ENCODE data around the gene IL17D. TPM values are rescaled to one million over a fixed set of nuclear protein-coding genes. Genes with fewer than 3 reads are reported as not detected.
A peak's percentile ranks its signal among the peaks of the same experiment; 100 is the strongest.

Gene IL17D
- total RNA-seq: 2.1 and 2.2 TPM in 2 replicates

DNA sequence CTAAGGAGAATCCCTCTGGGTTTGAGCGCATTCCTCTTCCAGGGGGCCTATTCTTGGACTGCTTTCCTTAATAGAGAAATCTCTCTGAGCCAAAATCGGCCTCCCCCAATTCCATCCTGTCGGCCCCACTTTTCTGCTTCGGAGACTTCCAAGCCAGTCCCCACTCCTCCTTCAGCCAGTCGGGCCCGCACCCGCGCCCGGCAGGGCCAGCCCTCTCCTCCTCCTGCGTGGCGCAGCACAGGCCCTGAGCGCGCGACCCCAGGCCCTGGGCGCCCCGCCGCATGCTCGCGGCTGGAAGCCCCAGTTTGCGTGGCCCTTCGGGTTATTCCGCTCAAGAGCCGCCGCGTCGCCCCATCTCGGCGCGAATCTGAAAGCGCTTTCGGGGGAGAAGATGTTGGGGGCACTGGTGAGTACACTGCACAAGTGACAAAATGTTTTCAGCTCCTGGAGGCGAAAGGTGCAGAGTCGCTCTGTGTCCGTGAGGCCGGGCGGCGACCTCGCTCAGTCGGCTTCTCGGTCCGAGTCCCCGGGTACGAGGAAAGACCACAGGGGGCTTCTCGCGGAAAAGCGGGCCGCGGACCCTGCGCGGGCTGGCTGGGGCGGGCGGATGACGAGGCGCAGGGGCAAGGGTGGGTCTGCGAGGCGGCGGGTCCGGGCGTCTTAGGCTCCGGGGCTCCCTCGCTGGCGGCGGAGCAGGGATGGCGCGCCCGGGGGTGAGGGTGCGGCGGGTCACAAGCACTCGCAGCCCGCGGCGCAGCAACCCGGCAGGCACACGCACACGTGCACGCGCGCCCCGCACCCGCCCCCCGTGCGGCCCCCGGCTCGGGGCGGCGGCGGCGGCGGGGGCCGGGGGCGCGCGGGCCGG, at the start of gene IL17D:
TSS of gene IL17D (plus strand) at position 785 of the 865 bp plus-strand sequence. CDS start 303 bp downstream, outside the sequence.
- Histone ChIP-seq H4K20me1 (ENCODE audit: insufficient read depth, low read length) (no peaks in the 10 kb centered on the region), H3K4me1 (ENCODE audit: insufficient read depth, low read length) (peaks cover 9% of the 10 kb centered on the region), H3K79me2 (ENCODE audit: insufficient read depth, low read length) (no peaks in the 10 kb centered on the region), H3K27ac (ENCODE audit: low read depth, low read length) (no peak within 1 kb of the TSS), H3K4me2 (ENCODE audit: insufficient read depth, low read length) (peak within 1 kb of the TSS; percentile 94), H3K36me3 (ENCODE audit: insufficient read depth, low read length) (no peaks in the 10 kb centered on the region), H3K9me3 (ENCODE audit: low read depth, low read length) (no peaks in the 10 kb centered on the region), H3K27me3 (ENCODE audit: insufficient read depth, low read length) (peaks cover 26% of the 10 kb centered on the region), H3K4me3 (ENCODE audit: insufficient read depth, low read length) (peak within 1 kb of the TSS; percentile 82), H2AFZ (ENCODE audit: low read length) (peak within 1 kb of the TSS; percentile 85)
- peak; percentile 91 for DNase-seq (ENCODE audit: insufficient read length, low spot score, missing footprints)
- TF ChIP-seq, protein P1, sequence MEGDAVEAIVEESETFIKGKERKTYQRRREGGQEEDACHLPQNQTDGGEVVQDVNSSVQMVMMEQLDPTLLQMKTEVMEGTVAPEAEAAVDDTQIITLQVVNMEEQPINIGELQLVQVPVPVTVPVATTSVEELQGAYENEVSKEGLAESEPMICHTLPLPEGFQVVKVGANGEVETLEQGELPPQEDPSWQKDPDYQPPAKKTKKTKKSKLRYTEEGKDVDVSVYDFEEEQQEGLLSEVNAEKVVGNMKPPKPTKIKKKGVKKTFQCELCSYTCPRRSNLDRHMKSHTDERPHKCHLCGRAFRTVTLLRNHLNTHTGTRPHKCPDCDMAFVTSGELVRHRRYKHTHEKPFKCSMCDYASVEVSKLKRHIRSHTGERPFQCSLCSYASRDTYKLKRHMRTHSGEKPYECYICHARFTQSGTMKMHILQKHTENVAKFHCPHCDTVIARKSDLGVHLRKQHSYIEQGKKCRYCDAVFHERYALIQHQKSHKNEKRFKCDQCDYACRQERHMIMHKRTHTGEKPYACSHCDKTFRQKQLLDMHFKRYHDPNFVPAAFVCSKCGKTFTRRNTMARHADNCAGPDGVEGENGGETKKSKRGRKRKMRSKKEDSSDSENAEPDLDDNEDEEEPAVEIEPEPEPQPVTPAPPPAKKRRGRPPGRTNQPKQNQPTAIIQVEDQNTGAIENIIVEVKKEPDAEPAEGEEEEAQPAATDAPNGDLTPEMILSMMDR (IDR thresholded peaks at IDR 0.05; ENCODE audit: extremely low read depth, low read depth, low read length): no peak

DNA sequence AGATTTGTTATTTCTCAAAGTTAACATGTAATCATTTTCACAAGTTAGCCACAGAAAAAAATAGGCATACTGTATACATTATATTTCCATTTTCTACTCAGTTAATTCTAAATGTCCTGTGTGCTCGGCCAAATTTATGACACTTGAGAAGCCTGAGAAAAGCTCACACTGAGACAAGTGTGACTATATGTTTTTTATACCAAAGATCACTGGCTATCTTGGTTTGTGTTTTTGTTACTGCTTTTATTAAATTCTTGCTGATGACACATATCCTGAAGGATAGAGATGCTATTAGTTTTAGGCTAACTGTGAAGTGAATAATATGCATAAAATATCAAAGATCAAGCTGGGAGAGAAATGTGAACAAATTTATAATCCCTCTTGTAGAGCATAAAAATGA, 49.3 kb upstream of the IL17D start:
- no peaks in the 10 kb centered on the region for H3K36me3 ChIP-seq (ENCODE audit: insufficient read depth, low read length)
- no peaks in the 10 kb centered on the region for H3K9me3 ChIP-seq (ENCODE audit: low read depth, low read length)
- H3K79me2 ChIP-seq (ENCODE audit: insufficient read depth, low read length): no peaks in the 10 kb centered on the region
- peak overlapping the region; percentile 44 for H3K4me2 ChIP-seq (ENCODE audit: insufficient read depth, low read length)
- peak overlapping the region; percentile 78 for H3K27ac ChIP-seq (ENCODE audit: low read depth, low read length)
- no peak overlapping the region for H2AFZ ChIP-seq (ENCODE audit: low read length)
- H4K20me1 ChIP-seq (ENCODE audit: insufficient read depth, low read length): no peaks in the 10 kb centered on the region
- TF ChIP-seq, protein P1 (IDR thresholded peaks at IDR 0.05; ENCODE audit: extremely low read depth, low read depth, low read length): no peak
- H3K4me3 ChIP-seq (ENCODE audit: insufficient read depth, low read length): no peak overlapping the region
- peaks cover 13% of the 10 kb centered on the region for H3K4me1 ChIP-seq (ENCODE audit: insufficient read depth, low read length)
- H3K27me3 ChIP-seq (ENCODE audit: insufficient read depth, low read length): no peaks in the 10 kb centered on the region
- peak; percentile 76 for DNase-seq (ENCODE audit: insufficient read length, low spot score, missing footprints)

DNA sequence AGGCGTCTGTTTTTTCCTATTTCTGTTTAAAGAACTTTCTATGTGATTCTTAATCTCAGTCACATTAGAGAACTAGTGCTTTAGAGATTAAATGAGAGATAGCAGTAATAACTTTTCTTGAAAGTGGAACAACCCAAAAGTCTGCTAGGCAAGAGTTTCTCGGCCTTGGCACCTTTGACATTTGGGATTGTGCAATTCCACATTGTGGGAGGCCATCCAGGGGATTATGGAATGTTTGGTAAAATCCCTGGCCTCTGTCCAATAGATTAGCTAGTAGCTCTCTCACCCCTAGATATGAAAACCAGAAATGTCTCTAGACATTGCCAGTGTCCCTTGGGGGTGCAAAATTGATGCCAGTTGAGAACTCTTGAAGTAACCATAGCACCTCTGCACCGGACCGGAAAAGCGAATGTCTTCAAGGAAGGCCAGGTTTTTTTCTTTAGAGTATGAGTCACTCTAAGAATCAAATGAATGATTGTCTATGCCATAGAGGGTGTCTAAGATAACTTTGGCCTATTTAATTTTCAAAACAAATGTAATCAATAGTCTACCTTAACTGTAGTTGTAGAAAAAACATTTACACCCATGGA, 45.0 kb upstream of the IL17D start:
- Histone ChIP-seq H3K9me3 (ENCODE audit: low read depth, low read length) (no peaks in the 10 kb centered on the region), H3K4me3 (ENCODE audit: insufficient read depth, low read length) (no peak overlapping the region), H3K4me2 (ENCODE audit: insufficient read depth, low read length) (no peak overlapping the region), H3K4me1 (ENCODE audit: insufficient read depth, low read length) (peaks cover 13% of the 10 kb centered on the region), H3K27me3 (ENCODE audit: insufficient read depth, low read length) (no peaks in the 10 kb centered on the region), H2AFZ (ENCODE audit: low read length) (no peak overlapping the region), H4K20me1 (ENCODE audit: insufficient read depth, low read length) (no peaks in the 10 kb centered on the region), H3K79me2 (ENCODE audit: insufficient read depth, low read length) (no peaks in the 10 kb centered on the region), H3K36me3 (ENCODE audit: insufficient read depth, low read length) (no peaks in the 10 kb centered on the region), H3K27ac (ENCODE audit: low read depth, low read length) (no peak overlapping the region)
- no peak for DNase-seq (ENCODE audit: insufficient read length, low spot score, missing footprints)
- TF ChIP-seq, protein P1 (IDR thresholded peaks at IDR 0.05; ENCODE audit: extremely low read depth, low read depth, low read length): no peak

DNA sequence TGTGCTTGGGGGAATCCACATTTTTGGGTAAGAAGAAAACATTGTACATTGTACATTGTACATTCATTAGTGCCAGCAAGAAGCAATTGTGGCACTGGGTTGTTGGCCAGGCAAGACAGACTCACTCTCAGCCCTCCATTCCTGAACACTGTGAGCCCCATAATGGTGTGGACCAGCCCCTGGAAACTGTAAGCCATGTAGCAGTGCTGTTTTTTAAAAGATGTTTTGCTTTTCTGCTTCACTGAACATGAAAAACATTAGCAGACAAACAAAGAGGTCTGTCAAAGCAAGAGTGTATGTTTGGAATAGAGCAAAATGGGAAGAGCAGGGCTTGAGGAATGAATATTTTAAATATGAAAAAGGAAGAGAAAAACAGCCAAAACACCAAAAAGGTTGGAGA, 39.1 kb upstream of the IL17D start:
- Histone ChIP-seq H3K9me3 (ENCODE audit: low read depth, low read length) (no peaks in the 10 kb centered on the region), H4K20me1 (ENCODE audit: insufficient read depth, low read length) (no peaks in the 10 kb centered on the region), H3K27me3 (ENCODE audit: insufficient read depth, low read length) (no peaks in the 10 kb centered on the region), H3K36me3 (ENCODE audit: insufficient read depth, low read length) (no peaks in the 10 kb centered on the region), H3K79me2 (ENCODE audit: insufficient read depth, low read length) (no peaks in the 10 kb centered on the region), H3K27ac (ENCODE audit: low read depth, low read length) (no peak overlapping the region), H3K4me3 (ENCODE audit: insufficient read depth, low read length) (no peak overlapping the region), H3K4me2 (ENCODE audit: insufficient read depth, low read length) (no peak overlapping the region), H2AFZ (ENCODE audit: low read length) (no peak overlapping the region), H3K4me1 (ENCODE audit: insufficient read depth, low read length) (no peaks in the 10 kb centered on the region)
- TF ChIP-seq, protein P1 (IDR thresholded peaks at IDR 0.05; ENCODE audit: extremely low read depth, low read depth, low read length): no peak
- no peak for DNase-seq (ENCODE audit: insufficient read length, low spot score, missing footprints)

Measured in osteoblast (primary cell).